H1 (cell line): ENCODE measurements around the gene PLEK. TPM values are rescaled to one million over a fixed set of nuclear protein-coding genes. Genes with fewer than 3 reads are reported as not detected.

Experiments used
- CTCF ChIA-PET: fragments of 300-600 bp; sonication (Branson Sonifier 250); formaldehyde crosslinking; loops from one replicate; lab custom pipeline; 2021; ENCODE audit not compliant: partially characterized antibody; lab: Charles Lee
- POLR2A ChIA-PET: fragments of 300-600 bp; sonication (Branson Sonifier 250); formaldehyde crosslinking; loops from one replicate; lab custom pipeline; 2021; ENCODE audit warnings: inconsistent platforms; ENCODE audit not compliant: partially characterized antibody; lab: Charles Lee
- DNase-seq, 2 experiments: peaks; one replicate each; pipeline versions ENCODE4 v3.0.0 to v3.0.0-alpha.2; 2010 to 2022; ENCODE audit warnings: low spot score in 2 of 2, low read depth in 1 of 2, mixed read lengths in 1 of 2
- FAIRE-seq: peaks from 2 replicates; lab custom pipeline; 2011; peaks lifted over from hg19 to GRCh38; lab: Jason Lieb, UNC
- H2AFZ ChIP-seq: 2 replicates; pipeline ENCODE4 v1.8.1; 2012; ENCODE audit warnings: low read length, inconsistent platforms
- H2AK5ac ChIP-seq: 2 replicates; pipeline ENCODE4 v1.6.1; 2013; ENCODE audit warnings: low read depth, low read length
- H2BK120ac ChIP-seq: replicated peaks from 2 replicates; pipeline ENCODE3; 2013; ENCODE audit warnings: low read depth, low read length, inconsistent platforms
- H2BK12ac ChIP-seq: 2 replicates; pipeline ENCODE4 v1.6.1; 2013; ENCODE audit warnings: low read depth, low read length
- H2BK15ac ChIP-seq: 2 replicates; pipeline ENCODE4 v1.6.1; 2013; ENCODE audit warnings: low read length
- H2BK20ac ChIP-seq: 2 replicates; pipeline ENCODE4 v1.6.1; 2013; ENCODE audit warnings: low read length
- H2BK5ac ChIP-seq: 2 replicates; pipeline ENCODE4 v1.6.1; 2013; ENCODE audit warnings: low read depth, low read length
- H3K14ac ChIP-seq: 2 replicates; pipeline ENCODE4 v1.6.1; 2013; ENCODE audit warnings: inconsistent platforms; ENCODE audit not compliant: insufficient read length
- H3K18ac ChIP-seq: 2 replicates; pipeline ENCODE4 v1.6.1; 2013; ENCODE audit warnings: low read length; ENCODE audit errors: extremely low read depth
- H3K23ac ChIP-seq: 2 replicates; pipeline ENCODE4 v1.6.1; 2013; ENCODE audit warnings: inconsistent platforms; ENCODE audit not compliant: insufficient read length
- H3K23me2 ChIP-seq: 2 replicates; pipeline ENCODE4 v1.6.1; 2013; ENCODE audit warnings: low read depth, low read length
- H3K27ac ChIP-seq: 2 replicates; pipeline ENCODE4 v1.6.1; 2011; ENCODE audit warnings: low read depth, low read length, inconsistent platforms
- H3K27me3 ChIP-seq, 4 experiments: replicated peaks in 1 of 4; 1 replicate in 1 of 4; 2 replicates in 3 of 4; pipeline versions ENCODE4 v1.6.1 to v1.8.1; 2011 to 2013; ENCODE audit warnings: low read length in 3 of 4, mild to moderate bottlenecking in 3 of 4, inconsistent platforms in 2 of 4, mixed read lengths in 2 of 4, moderate library complexity in 1 of 4; ENCODE audit not compliant: control insufficient read depth in 3 of 4, insufficient read depth in 3 of 4; ENCODE audit errors: extremely low read depth in 1 of 4
- H3K36me3 ChIP-seq, 4 experiments: 2 replicates each; pipeline versions ENCODE4 v1.6.1 to v1.8.1; 2011 to 2013; ENCODE audit warnings: mild to moderate bottlenecking in 4 of 4, low read length in 3 of 4, moderate library complexity in 2 of 4, control low read depth in 1 of 4, inconsistent platforms in 1 of 4; ENCODE audit not compliant: insufficient read depth in 4 of 4, control insufficient read depth in 2 of 4
- H3K4ac ChIP-seq: replicated peaks from 2 replicates; pipeline ENCODE3; 2013; ENCODE audit warnings: low read length, low read depth, mixed read lengths, inconsistent platforms; ENCODE audit not compliant: insufficient read length
- H3K4me1 ChIP-seq, 4 experiments: replicated peaks in 1 of 4; 1 replicate in 1 of 4; 2 replicates in 3 of 4; pipeline versions ENCODE4 v1.6.1 to v1.8.1; 2011 to 2013; ENCODE audit warnings: low read length in 3 of 4, inconsistent platforms in 2 of 4, mixed read lengths in 1 of 4; ENCODE audit not compliant: insufficient read depth in 4 of 4, control insufficient read depth in 3 of 4
- H3K4me2 ChIP-seq, 2 experiments: 2 replicates each; pipeline versions ENCODE4 v1.6.1 to v1.8.1; 2011 to 2013; ENCODE audit warnings: low read depth in 2 of 2, low read length in 2 of 2, control low read depth in 1 of 2, inconsistent platforms in 1 of 2, mild to moderate bottlenecking in 1 of 2; ENCODE audit not compliant: insufficient read depth in 1 of 2
- H3K4me3 ChIP-seq, 4 experiments: fragments of 200-600, 300-600 bp in 1 of 4; sonication (generic), shearing (Covaris generic), sonication (Bioruptor Twin) in 1 of 4; 2 replicates each; pipeline versions ENCODE4 v1.5.1 to v1.8.1; 2011 to 2016; ENCODE audit warnings: low read length in 4 of 4, low read depth in 3 of 4, control low read depth in 2 of 4, inconsistent platforms in 2 of 4, mild to moderate bottlenecking in 2 of 4, mixed read lengths in 1 of 4, moderate library complexity in 1 of 4; ENCODE audit not compliant: insufficient read depth in 2 of 4; ENCODE audit errors: extremely low read depth in 1 of 4
- H3K56ac ChIP-seq: replicated peaks from 2 replicates; pipeline ENCODE3; 2013; ENCODE audit warnings: low read depth, mild to moderate bottlenecking, mixed read lengths, low read length, inconsistent platforms; ENCODE audit not compliant: insufficient read length
- H3K79me1 ChIP-seq: 2 replicates; pipeline ENCODE4 v1.6.1; 2013; ENCODE audit warnings: low read depth, low read length, control low read depth
- H3K79me2 ChIP-seq, 2 experiments: 2 replicates each; pipeline versions ENCODE4 v1.6.1 to v1.8.1; 2012 to 2013; ENCODE audit warnings: low read length in 2 of 2, mild to moderate bottlenecking in 2 of 2, inconsistent platforms in 1 of 2; ENCODE audit not compliant: insufficient read depth in 2 of 2, control insufficient read depth in 1 of 2
- H3K9ac ChIP-seq, 4 experiments: replicated peaks in 1 of 4; 1 replicate in 1 of 4; 2 replicates in 3 of 4; pipeline versions ENCODE4 v1.6.1 to v1.8.1; 2011 to 2013; ENCODE audit warnings: low read depth in 3 of 4, low read length in 3 of 4, control low read depth in 2 of 4, mild to moderate bottlenecking in 2 of 4, moderate library complexity in 2 of 4, inconsistent platforms in 1 of 4; ENCODE audit errors: extremely low read depth in 1 of 4
- H3K9me3 ChIP-seq, 2 experiments: 2 replicates each; pipeline versions ENCODE4 v1.6.1 to v1.8.1; 2012 to 2013; ENCODE audit warnings: mild to moderate bottlenecking in 2 of 2, moderate library complexity in 2 of 2, control low read depth in 1 of 2, inconsistent platforms in 1 of 2, low read depth in 1 of 2, low read length in 1 of 2, mixed read lengths in 1 of 2; ENCODE audit not compliant: insufficient read depth in 2 of 2
- H4K20me1 ChIP-seq, 2 experiments: replicated peaks in 1 of 2; 2 replicates each; pipeline versions ENCODE3 to v1.8.1; 2011 to 2013; ENCODE audit warnings: inconsistent platforms in 2 of 2, low read length in 2 of 2, mild to moderate bottlenecking in 1 of 2; ENCODE audit not compliant: insufficient read depth in 2 of 2, control insufficient read depth in 1 of 2
- H4K5ac ChIP-seq: 2 replicates; pipeline ENCODE4 v1.6.1; 2013; ENCODE audit warnings: low read length, low read depth, mixed read lengths, inconsistent platforms; ENCODE audit not compliant: insufficient read length
- H4K8ac ChIP-seq: 2 replicates; pipeline ENCODE4 v1.8.0; 2013; ENCODE audit warnings: mild to moderate bottlenecking, moderate library complexity, low read length, inconsistent platforms; ENCODE audit not compliant: insufficient read depth; ENCODE audit errors: extremely low read depth
- H4K91ac ChIP-seq: replicated peaks from 2 replicates; pipeline ENCODE3; 2013; ENCODE audit warnings: low read length, mixed read lengths, inconsistent platforms; ENCODE audit not compliant: insufficient read length
- EZH2 ChIP-seq: fragments of 200-600 bp; sonication (generic); IDR thresholded peaks from 2 replicates; pipeline ENCODE4 v1.7.1; 2012; ENCODE audit warnings: low read depth, mild to moderate bottlenecking, moderate library complexity, low read length, inconsistent platforms; ENCODE audit not compliant: severe bottlenecking
- FOSL1 ChIP-seq: IDR thresholded peaks from 2 replicates; pipeline ENCODE4 v1.6.1; 2011; ENCODE audit warnings: mild to moderate bottlenecking, low read depth, low read length, moderate library complexity; ENCODE audit not compliant: insufficient read depth
- HDAC6 ChIP-seq: IDR thresholded peaks from one replicate; pipeline ENCODE4 v1.7.1; 2012; ENCODE audit warnings: low read depth, mild to moderate bottlenecking, inconsistent platforms, low read length, moderate library complexity
- SUZ12 ChIP-seq: fragments of 200-600 bp; sonication (generic); IDR thresholded peaks from 2 replicates; pipeline ENCODE4 v1.6.1; 2012; ENCODE audit warnings: mild to moderate bottlenecking, inconsistent platforms, low read length, moderate library complexity, mixed read lengths
- YY1 ChIP-seq: IDR thresholded peaks from 2 replicates; pipeline ENCODE4 v1.6.1; 2011; ENCODE audit warnings: low read depth, mild to moderate bottlenecking, low read length
- polyA plus RNA-seq, 7 experiments: library from polyadenylated mRNA; depleted of rRNA in 3 of 7; stranded (reverse) in 5 of 7; unstranded in 2 of 7; fragments of >200 nt in 5 of 7; fragments of 200-250 nt in 2 of 7; gene quantifications; 1 replicate in 5 of 7; 2 replicates in 1 of 7; 4 replicates in 1 of 7; pipeline versions ENCODE4 v1.2.1 to v1.2.3, GENCODE V29; 2011 to 2013; ENCODE audit warnings: missing spikeins in 2 of 7, mixed read lengths in 2 of 7
- total RNA-seq: library from RNA; stranded (reverse); fragmentation: NEBNext Ultra II Directional; extraction: Animal tissue kit (Norgen Biotek cat#: 25700); gene quantifications from 2 replicates; pipeline ENCODE4 v1.2.1, GENCODE V29; 2021

PLEK gene
- total and polyA plus RNA-seq, 2 of the 8 experiments (the other 6 are each of a cell fraction or from before 2014, with no cell fraction given): not detected

DNA sequence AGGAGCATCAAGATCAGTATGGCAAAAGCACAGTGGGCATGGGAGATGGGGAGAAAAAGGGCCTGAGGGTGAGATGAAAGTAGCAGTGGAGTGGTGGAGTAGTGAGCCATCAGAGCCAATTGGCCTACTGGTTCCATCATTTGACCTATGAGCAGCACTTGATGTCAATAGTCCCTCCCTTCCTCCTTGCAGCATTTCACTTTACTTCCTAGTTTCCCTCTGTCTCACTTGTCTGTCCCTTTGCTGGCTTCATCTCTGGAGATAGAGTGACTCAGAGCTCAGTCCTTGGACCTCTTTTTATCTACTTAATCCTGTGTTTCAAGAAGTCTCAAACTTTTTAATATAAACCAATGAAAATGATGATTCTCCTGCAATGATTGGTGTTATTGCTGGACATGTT lies 69.9 kb downstream of the PLEK start:
- Histone ChIP-seq H3K4me3 (no peak overlapping the region), H3K9me3 (peaks cover 0 to 3% of the 10 kb centered on the region in 2 experiments; a peak in 1 of 4 replicates), H3K14ac (no peak overlapping the region), H3K23ac (no peak overlapping the region), H2BK5ac (no peak overlapping the region), H3K4me1 (no peaks in the 10 kb centered on the region), H4K91ac (no peak overlapping the region), H3K56ac (no peak overlapping the region), H3K9ac (no peak overlapping the region), H2BK20ac (no peak overlapping the region), H2AFZ (peak overlapping the region; percentile 82; the same call in 1 of the 2 replicates), H2BK12ac (no peak overlapping the region), H3K23me2 (no peaks in the 10 kb centered on the region), H4K20me1 (no peaks in the 10 kb centered on the region), H2BK120ac (no peak overlapping the region), H3K36me3 (no peaks in the 10 kb centered on the region), H3K27ac (no peak overlapping the region), H3K79me1 (no peaks in the 10 kb centered on the region), H3K27me3 (no peaks in the 10 kb centered on the region), H4K8ac (no peak overlapping the region), H4K5ac (no peak overlapping the region), H3K79me2 (no peaks in the 10 kb centered on the region), H3K18ac (no peak overlapping the region), H2AK5ac (no peak overlapping the region), H2BK15ac (no peak overlapping the region), H3K4me2 (no peak overlapping the region), H3K4ac (no peak overlapping the region)
- no peak for FAIRE-seq
- DNase-seq: no peak
- CTCF ChIA-PET: no interaction called here
- POLR2A ChIA-PET: no interaction called here
- TF ChIP-seq YY1: no peak
- no peak for TF ChIP-seq EZH2
- TF ChIP-seq SUZ12: no peak
- TF ChIP-seq FOSL1: no peak
- no peak for TF ChIP-seq HDAC6
